ENCODE measurements around the gene STAG3.

STAG3 gene

DNA sequence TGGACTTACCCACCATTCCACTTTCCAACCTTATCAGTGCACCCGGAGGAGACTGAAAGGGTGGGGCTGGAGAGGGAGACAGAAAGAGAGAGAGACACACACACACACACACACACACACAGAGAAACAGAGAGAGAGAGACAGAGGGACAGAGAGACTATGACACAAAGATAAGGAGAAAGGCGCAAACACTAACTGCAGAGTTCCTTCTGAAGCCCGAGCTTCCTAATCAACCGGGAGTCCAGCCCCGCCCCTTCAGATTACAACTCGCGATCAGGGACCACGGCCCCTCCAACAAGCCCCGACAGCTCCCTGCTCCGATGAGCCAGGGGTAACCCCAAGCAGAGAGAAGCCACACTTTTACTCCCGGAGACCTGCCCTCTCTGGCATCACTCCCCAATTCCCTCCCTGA is 9.8 kb upstream of the STAG3 start:
- CTCF ChIA-PET: interaction anchor here (1.2 to 2.7 kb wide), 6 partner anchors 8 to 49 kb away, joined by 3 to 12 read pairs (median 3); no protein-coding TSS in a partner anchor
- peak overlapping the region in 1 of 2 experiments; percentile 58 for H3K27ac ChIP-seq (ENCODE audit: insufficient read depth in 1 of 2, low read depth in 1 of 2, low read length in 2 of 2, poor library complexity in 1 of 2, severe bottlenecking in 2 of 2)
- POLR2A ChIA-PET: interaction anchor here (1.0 kb wide), 1 partner anchor 11 kb away, joined by 4 read pairs; no protein-coding TSS in a partner anchor
- H3K36me3 ChIP-seq (ENCODE audit: control insufficient read depth in 4 of 4, insufficient read depth in 4 of 4, low read length in 3 of 4): no peaks in the 10 kb centered on the region
- peaks cover 0 to 40% (median 33%) of the 10 kb centered on the region in 4 experiments for H3K4me1 ChIP-seq (ENCODE audit: control extremely low read depth in 1 of 4, control insufficient read depth in 4 of 4, insufficient read depth in 4 of 4, low read length in 3 of 4)
- DNase-seq: peak in 1 of 3 donors; percentile 54
- WGBS (ENCODE audit: insufficient coverage): 1% methylated on average over 10 of the region's 11 CpGs
- peak overlapping the region in 6 of 7 experiments; percentile 9 to 65 (median 48) for H3K4me3 ChIP-seq (ENCODE audit: control insufficient read depth in 1 of 7, extremely low read depth in 1 of 7, insufficient read depth in 4 of 7, low read depth in 2 of 7, low read length in 6 of 7)
- H3K27me3 ChIP-seq (replicated peaks in 2 of 5; ENCODE audit: control insufficient read depth in 4 of 5, insufficient read depth in 5 of 5, low read length in 4 of 5): peaks cover 0 to 46% (median 18%) of the 10 kb centered on the region in 5 experiments
- no peaks in the 10 kb centered on the region for H3K9me3 ChIP-seq (ENCODE audit: control extremely low read depth in 1 of 5, control insufficient read depth in 4 of 5, insufficient read depth in 2 of 5, low read depth in 1 of 5, low read length in 4 of 5)

DNA sequence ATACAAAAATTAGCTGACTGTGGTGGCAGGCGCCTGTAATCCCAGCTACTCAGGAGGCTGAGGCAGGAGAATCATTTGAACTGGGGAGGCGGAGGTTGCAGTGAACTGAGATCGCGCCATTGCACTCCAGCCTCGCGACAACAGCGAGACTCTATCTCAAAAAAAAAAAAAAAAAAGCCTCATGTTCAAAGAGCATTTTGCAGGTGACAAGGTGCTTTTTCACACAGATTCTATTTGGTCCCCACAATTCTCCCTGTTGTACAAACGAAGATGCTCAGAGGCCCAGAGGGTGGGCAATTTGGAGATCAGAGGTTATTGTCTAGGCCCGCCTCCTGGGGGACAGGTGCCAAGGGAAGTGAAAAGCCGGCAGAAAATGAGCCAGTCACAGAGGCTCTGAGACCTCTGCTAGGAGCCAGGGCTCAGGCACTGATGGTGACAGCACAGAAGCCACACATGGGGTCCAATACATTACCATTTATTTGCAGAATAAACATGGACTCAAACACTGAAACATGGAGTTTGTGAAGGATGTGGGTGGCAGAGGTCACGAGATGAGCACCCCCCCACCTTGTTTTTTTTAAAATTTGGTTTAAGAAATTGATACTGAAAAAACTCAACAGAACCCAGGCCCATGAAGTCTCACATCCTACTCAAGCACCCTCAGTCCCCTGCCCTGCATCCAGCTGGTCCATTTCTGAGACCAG is 8.4 kb upstream of the STAG3 start:
- peaks cover 0 to 6% (median 0%) of the 10 kb centered on the region in 4 experiments for H3K36me3 ChIP-seq (ENCODE audit: control insufficient read depth in 4 of 4, insufficient read depth in 4 of 4, low read length in 3 of 4)
- no peaks in the 10 kb centered on the region for H3K9me3 ChIP-seq (ENCODE audit: control extremely low read depth in 1 of 5, control insufficient read depth in 4 of 5, insufficient read depth in 2 of 5, low read depth in 1 of 5, low read length in 4 of 5)
- no peak overlapping the region for H3K27ac ChIP-seq (ENCODE audit: insufficient read depth in 1 of 2, low read depth in 1 of 2, low read length in 2 of 2, poor library complexity in 1 of 2, severe bottlenecking in 2 of 2)
- ChIA-PET POLR2A (no interaction called here), CTCF (interaction anchor here (2.7 kb wide), 1 partner anchor 36 kb away, joined by 12 read pairs; no protein-coding TSS in a partner anchor)
- DNase-seq: no peak
- H3K4me1 ChIP-seq (ENCODE audit: control extremely low read depth in 1 of 4, control insufficient read depth in 4 of 4, insufficient read depth in 4 of 4, low read length in 3 of 4): peaks cover 0 to 40% (median 33%) of the 10 kb centered on the region in 4 experiments
- WGBS (ENCODE audit: insufficient coverage): 87% methylated on average over 10 of the region's 11 CpGs
- H3K4me3 ChIP-seq (ENCODE audit: control insufficient read depth in 1 of 7, extremely low read depth in 1 of 7, insufficient read depth in 4 of 7, low read depth in 2 of 7, low read length in 6 of 7): no peak overlapping the region
- peaks cover 0 to 46% (median 18%) of the 10 kb centered on the region in 5 experiments for H3K27me3 ChIP-seq (replicated peaks in 2 of 5; ENCODE audit: control insufficient read depth in 4 of 5, insufficient read depth in 5 of 5, low read length in 4 of 5)

DNA sequence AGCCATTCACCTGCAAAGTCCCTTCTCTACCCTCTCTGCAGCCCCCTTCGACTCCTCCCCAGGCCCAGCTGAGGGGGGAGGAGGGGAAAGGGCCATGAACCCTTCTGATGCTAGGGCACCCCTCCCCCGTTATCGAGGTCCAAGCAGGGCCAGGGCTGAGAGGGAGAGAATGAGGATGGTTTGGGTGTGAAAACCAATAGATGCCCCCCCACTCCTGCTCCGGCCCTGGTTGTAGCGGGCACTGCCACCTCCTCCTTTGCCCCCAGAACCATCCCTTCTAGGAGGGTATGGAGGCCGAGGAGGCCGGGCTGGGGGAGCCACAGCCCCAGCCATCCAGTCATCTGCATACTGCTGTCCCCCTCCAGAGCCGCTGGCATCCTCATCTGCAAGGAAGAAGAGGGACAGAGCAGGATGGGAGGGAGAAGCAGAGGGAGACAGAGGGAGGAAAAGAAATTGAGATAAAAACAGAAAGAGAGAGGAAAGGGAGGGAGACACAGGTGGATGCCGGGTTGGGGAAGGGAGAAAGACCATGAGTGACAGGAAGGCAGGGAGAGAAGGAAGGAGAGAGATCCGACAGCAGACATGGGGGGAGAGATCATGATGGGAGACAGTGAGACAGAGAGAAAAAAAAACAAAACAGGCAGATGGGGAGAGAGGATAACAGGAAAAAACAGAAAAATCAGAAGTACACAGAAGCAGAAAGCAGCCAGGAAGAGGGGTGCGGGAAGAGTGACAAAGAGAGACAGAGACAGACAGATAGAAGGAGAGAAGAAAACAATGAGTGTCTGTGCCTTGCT is 7.4 kb upstream of the STAG3 start:
- no peak overlapping the region for H3K27ac ChIP-seq (ENCODE audit: insufficient read depth in 1 of 2, low read depth in 1 of 2, low read length in 2 of 2, poor library complexity in 1 of 2, severe bottlenecking in 2 of 2)
- peaks cover 0 to 11% (median 0%) of the 10 kb centered on the region in 4 experiments for H3K36me3 ChIP-seq (ENCODE audit: control insufficient read depth in 4 of 4, insufficient read depth in 4 of 4, low read length in 3 of 4)
- no peak overlapping the region for H3K4me3 ChIP-seq (ENCODE audit: control insufficient read depth in 1 of 7, extremely low read depth in 1 of 7, insufficient read depth in 4 of 7, low read depth in 2 of 7, low read length in 6 of 7)
- H3K9me3 ChIP-seq (ENCODE audit: control extremely low read depth in 1 of 5, control insufficient read depth in 4 of 5, insufficient read depth in 2 of 5, low read depth in 1 of 5, low read length in 4 of 5): no peaks in the 10 kb centered on the region
- peaks cover 0 to 40% (median 33%) of the 10 kb centered on the region in 4 experiments for H3K4me1 ChIP-seq (ENCODE audit: control extremely low read depth in 1 of 4, control insufficient read depth in 4 of 4, insufficient read depth in 4 of 4, low read length in 3 of 4)
- ChIA-PET CTCF (interaction anchor here (1.8 kb wide), 1 partner anchor 38 kb away, joined by 6 read pairs; no protein-coding TSS in a partner anchor), POLR2A (no interaction called here)
- no peak for DNase-seq
- WGBS (ENCODE audit: insufficient coverage): 92% methylated on average over 3 of the region's 11 CpGs
- peaks cover 0 to 46% (median 18%) of the 10 kb centered on the region in 5 experiments for H3K27me3 ChIP-seq (replicated peaks in 2 of 5; ENCODE audit: control insufficient read depth in 4 of 5, insufficient read depth in 5 of 5, low read length in 4 of 5)

DNA sequence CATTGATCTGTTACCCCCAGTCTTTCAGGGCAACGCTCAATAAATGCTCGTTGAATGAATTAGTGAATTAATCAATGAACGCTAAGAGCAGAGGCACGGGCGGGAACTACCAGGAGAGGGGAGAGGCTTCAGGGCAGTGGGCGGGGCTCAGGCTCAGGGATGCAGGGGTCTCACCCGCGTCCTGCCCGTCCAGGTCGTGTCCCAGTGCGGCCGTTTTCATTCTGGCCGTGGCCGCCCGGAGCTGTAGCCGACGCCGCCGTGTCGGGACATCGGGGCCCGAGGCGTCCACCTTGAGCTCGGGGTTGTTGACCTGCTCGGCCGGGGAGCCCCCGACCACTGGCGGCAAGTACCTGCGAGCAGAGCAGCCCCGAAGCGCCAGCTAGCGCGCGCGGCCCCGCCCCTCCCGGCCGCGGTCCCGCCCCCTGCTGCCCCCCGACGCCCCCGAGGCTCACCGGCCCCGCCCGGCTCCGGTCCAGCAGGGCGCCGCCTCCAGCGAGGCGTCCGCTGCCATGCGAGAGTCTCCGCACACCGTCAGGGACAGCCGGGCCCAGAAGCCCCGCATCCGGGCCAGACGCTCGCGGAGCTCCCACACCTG is 6.5 kb upstream of the STAG3 start:
- ChIA-PET POLR2A (no interaction called here), CTCF (interaction anchor here (1.5 to 1.8 kb wide), 2 partner anchors 18 to 39 kb away, joined by 5 to 6 read pairs; no protein-coding TSS in a partner anchor)
- no peaks in the 10 kb centered on the region for H3K9me3 ChIP-seq (ENCODE audit: control extremely low read depth in 1 of 5, control insufficient read depth in 4 of 5, insufficient read depth in 2 of 5, low read depth in 1 of 5, low read length in 4 of 5)
- H3K4me1 ChIP-seq (ENCODE audit: control extremely low read depth in 1 of 4, control insufficient read depth in 4 of 4, insufficient read depth in 4 of 4, low read length in 3 of 4): peaks cover 0 to 40% (median 33%) of the 10 kb centered on the region in 4 experiments
- peak in 2 of 3 donors; percentile 35 to 39 for DNase-seq
- no peak overlapping the region for H3K27ac ChIP-seq (ENCODE audit: insufficient read depth in 1 of 2, low read depth in 1 of 2, low read length in 2 of 2, poor library complexity in 1 of 2, severe bottlenecking in 2 of 2)
- H3K36me3 ChIP-seq (ENCODE audit: control insufficient read depth in 4 of 4, insufficient read depth in 4 of 4, low read length in 3 of 4): peaks cover 0 to 11% (median 0%) of the 10 kb centered on the region in 4 experiments
- 4% methylated on average over 46 of the region's 61 CpGs for WGBS (ENCODE audit: insufficient coverage)
- peak overlapping the region in 5 of 7 experiments; percentile 29 to 70 (median 51) for H3K4me3 ChIP-seq (ENCODE audit: control insufficient read depth in 1 of 7, extremely low read depth in 1 of 7, insufficient read depth in 4 of 7, low read depth in 2 of 7, low read length in 6 of 7)
- peaks cover 0 to 46% (median 17%) of the 10 kb centered on the region in 5 experiments for H3K27me3 ChIP-seq (replicated peaks in 2 of 5; ENCODE audit: control insufficient read depth in 4 of 5, insufficient read depth in 5 of 5, low read length in 4 of 5)

DNA sequence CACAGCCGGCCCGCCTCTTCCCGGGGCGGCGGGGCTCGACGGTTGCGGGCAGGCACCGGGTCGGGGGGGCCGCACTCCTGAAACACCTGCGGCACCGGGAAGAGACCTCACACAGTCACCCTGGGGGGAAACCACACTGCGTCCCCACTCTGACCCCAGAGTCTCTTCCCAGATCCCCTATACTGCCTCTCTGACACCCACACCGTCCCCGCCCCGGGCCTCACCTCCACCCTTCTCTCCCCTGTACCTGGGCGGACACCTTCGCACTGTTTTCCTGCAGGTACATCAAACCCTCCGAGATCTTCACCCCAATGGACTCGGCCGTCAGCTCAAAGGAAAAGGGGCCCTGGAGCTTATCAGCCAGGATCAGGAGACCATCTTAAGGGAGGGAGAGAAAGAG is 5.9 kb upstream of the STAG3 start:
- H3K27ac ChIP-seq (ENCODE audit: insufficient read depth in 1 of 2, low read depth in 1 of 2, low read length in 2 of 2, poor library complexity in 1 of 2, severe bottlenecking in 2 of 2): no peak overlapping the region

DNA sequence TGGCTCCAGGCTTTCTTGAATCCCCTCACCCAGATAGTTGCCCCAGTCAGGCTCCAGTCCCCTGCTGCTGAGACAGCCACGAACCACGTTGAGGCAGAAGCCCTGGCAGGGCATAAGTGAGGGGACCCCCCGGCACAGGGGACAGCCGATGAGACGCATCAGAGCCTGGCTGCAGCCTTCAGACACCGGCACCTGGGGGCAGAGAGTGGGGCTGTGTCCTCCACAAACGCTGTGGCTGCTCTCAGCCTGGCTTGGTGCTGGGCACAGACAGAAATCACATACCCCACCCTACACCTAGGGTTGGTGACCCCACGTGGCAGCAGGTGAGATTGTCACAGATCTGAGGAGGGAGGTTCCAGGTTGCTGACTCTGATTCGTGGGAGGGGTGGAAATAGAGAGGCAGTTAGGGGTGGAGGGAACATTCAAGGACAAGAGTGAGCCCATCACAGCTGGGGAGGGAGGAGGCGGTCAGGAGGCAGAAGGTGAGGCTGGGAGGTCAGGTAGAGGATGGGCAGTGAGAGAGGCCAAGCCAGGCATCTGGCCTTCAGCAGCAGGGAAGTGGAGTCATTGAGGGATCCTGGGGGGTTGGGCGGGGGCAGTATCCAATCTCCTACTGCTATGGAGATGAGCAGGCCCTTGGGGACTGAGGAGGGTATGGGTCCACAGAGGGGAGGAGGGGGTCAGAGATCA is 3.8 kb upstream of the STAG3 start:
- ChIA-PET POLR2A (no interaction called here), CTCF (interaction anchor here (1.4 kb wide), 1 partner anchor 15 kb away, joined by 3 read pairs; no protein-coding TSS in a partner anchor)
- DNase-seq: no peak
- Histone ChIP-seq H3K4me1 (ENCODE audit: control extremely low read depth in 1 of 4, control insufficient read depth in 4 of 4, insufficient read depth in 4 of 4, low read length in 3 of 4) (peaks cover 0 to 27% (median 22%) of the 10 kb centered on the region in 4 experiments), H3K9me3 (ENCODE audit: control extremely low read depth in 1 of 5, control insufficient read depth in 4 of 5, insufficient read depth in 2 of 5, low read depth in 1 of 5, low read length in 4 of 5) (no peaks in the 10 kb centered on the region), H3K27ac (ENCODE audit: insufficient read depth in 1 of 2, low read depth in 1 of 2, low read length in 2 of 2, poor library complexity in 1 of 2, severe bottlenecking in 2 of 2) (no peak overlapping the region), H3K4me3 (ENCODE audit: control insufficient read depth in 1 of 7, extremely low read depth in 1 of 7, insufficient read depth in 4 of 7, low read depth in 2 of 7, low read length in 6 of 7) (no peak overlapping the region), H3K27me3 (replicated peaks in 2 of 5; ENCODE audit: control insufficient read depth in 4 of 5, insufficient read depth in 5 of 5, low read length in 4 of 5) (peaks cover 0 to 23% (median 5%) of the 10 kb centered on the region in 5 experiments), H3K36me3 (ENCODE audit: control insufficient read depth in 4 of 4, insufficient read depth in 4 of 4, low read length in 3 of 4) (peaks cover 0 to 11% (median 0%) of the 10 kb centered on the region in 4 experiments)
- 99% methylated on average over 8 of the region's 11 CpGs for WGBS (ENCODE audit: insufficient coverage)

More for the DNA sequence above, 5.9 kb upstream of the STAG3 start:
- POLR2A ChIA-PET: no interaction called here
- H3K4me3 ChIP-seq (ENCODE audit: control insufficient read depth in 1 of 7, extremely low read depth in 1 of 7, insufficient read depth in 4 of 7, low read depth in 2 of 7, low read length in 6 of 7): peak overlapping the region in 4 of 7 experiments; percentile 13 to 70 (median 33)
- DNase-seq: peak in 1 of 3 donors; percentile 32
- H3K4me1 ChIP-seq (ENCODE audit: control extremely low read depth in 1 of 4, control insufficient read depth in 4 of 4, insufficient read depth in 4 of 4, low read length in 3 of 4): peaks cover 0 to 41% (median 34%) of the 10 kb centered on the region in 4 experiments
- no peaks in the 10 kb centered on the region for H3K9me3 ChIP-seq (ENCODE audit: control extremely low read depth in 1 of 5, control insufficient read depth in 4 of 5, insufficient read depth in 2 of 5, low read depth in 1 of 5, low read length in 4 of 5)
- WGBS (ENCODE audit: insufficient coverage): 19% methylated on average over 18 of the region's 22 CpGs
- CTCF ChIA-PET: interaction anchor here (1.5 to 1.8 kb wide), 2 partner anchors 17 to 39 kb away, joined by 5 to 6 read pairs; no protein-coding TSS in a partner anchor
- H3K27me3 ChIP-seq (replicated peaks in 2 of 5; ENCODE audit: control insufficient read depth in 4 of 5, insufficient read depth in 5 of 5, low read length in 4 of 5): peaks cover 0 to 42% (median 11%) of the 10 kb centered on the region in 5 experiments
- H3K36me3 ChIP-seq (ENCODE audit: control insufficient read depth in 4 of 4, insufficient read depth in 4 of 4, low read length in 3 of 4): peaks cover 0 to 11% (median 0%) of the 10 kb centered on the region in 4 experiments

All from common myeloid progenitor, CD34-positive (primary cell).